ENCODE measurements around the gene MYOG.

The MYOG gene

GRCh38 chr1:203116091-203116820 lies 30.4 kb upstream of the MYOG start:
- H3K4me3 ChIP-seq (ENCODE audit: low read depth in 1 of 5, low read length in 5 of 5): no peak overlapping the region
- H3K4me1 ChIP-seq (ENCODE audit: control insufficient read depth in 5 of 5, insufficient read depth in 5 of 5, low read length in 5 of 5): peaks cover 0 to 4% (median 2%) of the 10 kb centered on the region in 5 donors
- H3K27ac ChIP-seq (ENCODE audit: low read depth, low read length): no peak overlapping the region
- no peaks in the 10 kb centered on the region for H3K9me3 ChIP-seq (ENCODE audit: control insufficient read depth in 5 of 5, low read length in 5 of 5)
- no peak overlapping the region for H3K9ac ChIP-seq (ENCODE audit: low read length in 5 of 5)
- peaks cover 16 to 32% (median 26%) of the 10 kb centered on the region in 5 donors for H3K27me3 ChIP-seq (ENCODE audit: control insufficient read depth in 5 of 5, insufficient read depth in 4 of 5, low read length in 5 of 5)
- no peaks in the 10 kb centered on the region for H3K36me3 ChIP-seq (ENCODE audit: control insufficient read depth in 5 of 5, insufficient read depth in 5 of 5, low read length in 5 of 5)

- H3K4me1 ChIP-seq (ENCODE audit: control insufficient read depth in 5 of 5, insufficient read depth in 5 of 5, low read length in 5 of 5): peaks cover 0 to 4% (median 2%) of the 10 kb centered on the region in 5 donors
- no peaks in the 10 kb centered on the region for H3K36me3 ChIP-seq (ENCODE audit: control insufficient read depth in 5 of 5, insufficient read depth in 5 of 5, low read length in 5 of 5)
- peaks cover 11 to 21% (median 19%) of the 10 kb centered on the region in 5 donors for H3K27me3 ChIP-seq (ENCODE audit: control insufficient read depth in 5 of 5, insufficient read depth in 4 of 5, low read length in 5 of 5)
- H3K9me3 ChIP-seq (ENCODE audit: control insufficient read depth in 5 of 5, low read length in 5 of 5): no peaks in the 10 kb centered on the region
- no peak overlapping the region for H3K9ac ChIP-seq (ENCODE audit: low read length in 5 of 5)
- no peak overlapping the region for H3K27ac ChIP-seq (ENCODE audit: low read depth, low read length)
- H3K4me3 ChIP-seq (ENCODE audit: low read depth in 1 of 5, low read length in 5 of 5): no peak overlapping the region
Observed at GRCh38 chr1:203114202-203114601, 28.4 kb upstream of the MYOG start.

DNA sequence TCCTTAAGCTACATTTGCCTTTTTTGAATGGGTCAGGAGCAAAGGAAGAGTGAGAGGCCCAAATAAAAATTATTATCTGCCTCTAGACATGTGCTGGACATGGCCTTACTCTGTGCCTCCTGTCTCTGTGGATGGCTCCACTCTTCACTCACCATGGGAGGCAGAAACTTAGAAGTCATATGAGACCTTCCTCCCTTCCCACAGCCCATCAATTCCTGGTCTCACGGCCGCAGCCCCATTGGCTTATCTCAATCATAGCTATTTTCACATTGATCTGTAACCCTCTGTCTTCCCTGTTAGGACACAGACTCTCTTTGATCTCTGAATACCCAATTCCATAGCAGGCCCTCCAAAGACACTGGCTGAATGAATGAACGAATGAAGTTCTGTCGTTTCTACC lies 27.5 kb upstream of the MYOG start:
- Histone ChIP-seq H3K9me3 (ENCODE audit: control insufficient read depth in 5 of 5, low read length in 5 of 5) (no peaks in the 10 kb centered on the region), H3K36me3 (ENCODE audit: control insufficient read depth in 5 of 5, insufficient read depth in 5 of 5, low read length in 5 of 5) (no peaks in the 10 kb centered on the region), H3K27ac (ENCODE audit: low read depth, low read length) (no peak overlapping the region), H3K27me3 (ENCODE audit: control insufficient read depth in 5 of 5, insufficient read depth in 4 of 5, low read length in 5 of 5) (peaks cover 9 to 16% (median 11%) of the 10 kb centered on the region in 5 donors), H3K4me1 (ENCODE audit: control insufficient read depth in 5 of 5, insufficient read depth in 5 of 5, low read length in 5 of 5) (peaks cover 0 to 4% (median 2%) of the 10 kb centered on the region in 5 donors), H3K9ac (ENCODE audit: low read length in 5 of 5) (no peak overlapping the region), H3K4me3 (ENCODE audit: low read depth in 1 of 5, low read length in 5 of 5) (no peak overlapping the region)

DNA sequence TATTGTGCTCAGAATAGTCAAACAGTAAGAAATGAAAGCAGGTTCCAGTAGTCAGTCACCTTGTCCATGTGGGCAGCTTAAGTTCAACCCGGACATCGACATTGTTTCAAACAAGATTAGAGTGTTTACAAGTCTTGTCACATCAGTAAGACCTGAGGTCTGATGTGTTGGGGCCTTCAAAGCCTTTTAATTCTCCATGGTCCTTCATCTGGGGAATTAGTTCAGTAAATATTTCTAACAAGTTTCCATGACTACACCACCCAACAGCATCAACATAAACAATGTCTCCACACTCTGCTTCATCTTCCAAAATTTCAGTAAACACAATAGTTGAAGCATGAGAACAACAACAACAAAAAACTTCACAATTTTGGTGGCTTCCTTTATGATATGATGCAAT lies 26.7 kb upstream of the MYOG start:
- Histone ChIP-seq H3K9me3 (ENCODE audit: control insufficient read depth in 5 of 5, low read length in 5 of 5) (no peaks in the 10 kb centered on the region), H3K4me3 (ENCODE audit: low read depth in 1 of 5, low read length in 5 of 5) (no peak overlapping the region), H3K27me3 (ENCODE audit: control insufficient read depth in 5 of 5, insufficient read depth in 4 of 5, low read length in 5 of 5) (peaks cover 7 to 13% (median 10%) of the 10 kb centered on the region in 5 donors), H3K4me1 (ENCODE audit: control insufficient read depth in 5 of 5, insufficient read depth in 5 of 5, low read length in 5 of 5) (peaks cover 0 to under 1% (median 0%) of the 10 kb centered on the region in 5 donors), H3K36me3 (ENCODE audit: control insufficient read depth in 5 of 5, insufficient read depth in 5 of 5, low read length in 5 of 5) (no peaks in the 10 kb centered on the region), H3K9ac (ENCODE audit: low read length in 5 of 5) (no peak overlapping the region), H3K27ac (ENCODE audit: low read depth, low read length) (no peak overlapping the region)

DNA sequence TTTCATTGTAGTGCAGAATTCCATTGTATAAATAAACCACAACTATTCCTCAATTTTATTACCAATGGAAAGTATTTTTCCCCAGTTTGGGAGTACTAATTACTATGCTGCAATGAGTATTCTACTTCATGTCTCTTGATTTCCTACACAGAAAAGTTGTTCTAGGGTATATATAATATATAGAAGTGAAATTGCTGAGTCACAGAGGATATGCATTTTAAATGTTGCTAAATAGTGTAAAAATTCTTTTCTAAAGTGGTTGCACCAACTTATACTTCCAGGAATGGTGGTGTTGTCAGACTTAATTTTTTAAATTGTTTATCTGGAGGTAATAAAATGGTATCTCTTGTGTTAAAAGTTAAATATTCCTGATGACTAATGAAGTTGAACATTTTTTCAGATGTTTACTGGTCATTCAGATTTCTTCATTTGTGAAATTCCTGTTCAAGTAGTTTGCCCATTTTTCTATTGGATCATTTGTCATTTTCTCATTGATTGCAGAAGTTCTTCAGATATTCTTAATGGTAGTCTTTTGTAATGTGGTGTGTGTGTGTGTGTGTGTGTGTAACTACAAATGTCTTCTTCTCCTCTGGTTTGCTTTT lies 19.1 kb upstream of the MYOG start:
- H3K27me3 ChIP-seq (ENCODE audit: control insufficient read depth in 5 of 5, insufficient read depth in 4 of 5, low read length in 5 of 5): peaks cover 0 to 3% (median 0%) of the 10 kb centered on the region in 5 donors
- no peak overlapping the region for H3K9ac ChIP-seq (ENCODE audit: low read length in 5 of 5)
- no peak overlapping the region for H3K4me3 ChIP-seq (ENCODE audit: low read depth in 1 of 5, low read length in 5 of 5)
- peaks cover 0 to 5% (median 0%) of the 10 kb centered on the region in 5 donors for H3K4me1 ChIP-seq (ENCODE audit: control insufficient read depth in 5 of 5, insufficient read depth in 5 of 5, low read length in 5 of 5)
- H3K36me3 ChIP-seq (ENCODE audit: control insufficient read depth in 5 of 5, insufficient read depth in 5 of 5, low read length in 5 of 5): no peaks in the 10 kb centered on the region
- peaks cover 0 to 9% (median 0%) of the 10 kb centered on the region in 5 donors for H3K9me3 ChIP-seq (ENCODE audit: control insufficient read depth in 5 of 5, low read length in 5 of 5)
- no peak overlapping the region for H3K27ac ChIP-seq (ENCODE audit: low read depth, low read length)

DNA sequence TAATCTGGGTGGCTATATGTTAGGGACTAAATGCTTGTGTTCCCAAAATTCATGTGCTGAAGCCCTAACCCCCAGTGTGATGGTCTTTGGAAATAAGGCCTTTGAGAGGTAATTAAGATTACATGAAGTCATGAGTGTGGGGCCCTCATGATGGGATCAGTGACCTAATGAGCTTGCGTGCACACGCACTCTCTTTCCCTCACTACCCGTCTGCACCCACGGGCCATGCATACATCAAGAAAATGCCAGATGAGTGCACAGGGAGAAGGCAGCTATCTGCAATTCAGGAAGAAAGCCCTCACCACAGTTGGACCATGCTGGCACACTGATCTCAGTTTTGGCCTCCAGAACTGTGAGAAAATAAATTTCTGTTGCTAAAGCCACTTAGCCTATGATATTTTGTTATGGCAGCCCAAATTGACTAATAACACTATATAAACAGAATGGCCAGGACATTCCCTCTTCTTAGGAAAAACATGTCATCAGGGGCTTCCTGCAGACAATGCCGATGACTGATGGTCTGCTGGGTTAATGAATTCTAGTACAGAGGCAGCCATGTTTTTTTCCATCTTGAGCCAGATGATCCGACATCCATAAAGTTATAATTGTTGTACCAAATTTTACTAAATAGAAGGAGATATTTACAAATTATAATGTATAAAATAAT lies 18.1 kb upstream of the MYOG start:
- Histone ChIP-seq H3K9me3 (ENCODE audit: control insufficient read depth in 5 of 5, low read length in 5 of 5) (peaks cover 0 to 9% (median 0%) of the 10 kb centered on the region in 5 donors), H3K27ac (ENCODE audit: low read depth, low read length) (no peak overlapping the region), H3K4me1 (ENCODE audit: control insufficient read depth in 5 of 5, insufficient read depth in 5 of 5, low read length in 5 of 5) (peaks cover 0 to 5% (median 0%) of the 10 kb centered on the region in 5 donors), H3K27me3 (ENCODE audit: control insufficient read depth in 5 of 5, insufficient read depth in 4 of 5, low read length in 5 of 5) (peaks cover 0 to 3% (median 0%) of the 10 kb centered on the region in 5 donors), H3K9ac (ENCODE audit: low read length in 5 of 5) (no peak overlapping the region), H3K4me3 (ENCODE audit: low read depth in 1 of 5, low read length in 5 of 5) (no peak overlapping the region), H3K36me3 (ENCODE audit: control insufficient read depth in 5 of 5, insufficient read depth in 5 of 5, low read length in 5 of 5) (no peaks in the 10 kb centered on the region)

GRCh38 chr1:203103216-203103615 lies 17.4 kb upstream of the MYOG start:
- H3K9me3 ChIP-seq (ENCODE audit: control insufficient read depth in 5 of 5, low read length in 5 of 5): peaks cover 0 to 9% (median 0%) of the 10 kb centered on the region in 5 donors
- H3K4me3 ChIP-seq (ENCODE audit: low read depth in 1 of 5, low read length in 5 of 5): no peak overlapping the region
- H3K9ac ChIP-seq (ENCODE audit: low read length in 5 of 5): no peak overlapping the region
- H3K27me3 ChIP-seq (ENCODE audit: control insufficient read depth in 5 of 5, insufficient read depth in 4 of 5, low read length in 5 of 5): peaks cover 0 to 3% (median 0%) of the 10 kb centered on the region in 5 donors
- H3K27ac ChIP-seq (ENCODE audit: low read depth, low read length): no peak overlapping the region
- peaks cover 0 to 5% (median 0%) of the 10 kb centered on the region in 5 donors for H3K4me1 ChIP-seq (ENCODE audit: control insufficient read depth in 5 of 5, insufficient read depth in 5 of 5, low read length in 5 of 5)
- H3K36me3 ChIP-seq (ENCODE audit: control insufficient read depth in 5 of 5, insufficient read depth in 5 of 5, low read length in 5 of 5): no peaks in the 10 kb centered on the region

- Histone ChIP-seq H3K27me3 (ENCODE audit: control insufficient read depth in 5 of 5, insufficient read depth in 4 of 5, low read length in 5 of 5) (peaks cover 0 to 3% (median 0%) of the 10 kb centered on the region in 5 donors), H3K4me1 (ENCODE audit: control insufficient read depth in 5 of 5, insufficient read depth in 5 of 5, low read length in 5 of 5) (peaks cover 0 to 5% (median 0%) of the 10 kb centered on the region in 5 donors), H3K27ac (ENCODE audit: low read depth, low read length) (no peak overlapping the region), H3K4me3 (ENCODE audit: low read depth in 1 of 5, low read length in 5 of 5) (no peak overlapping the region), H3K36me3 (ENCODE audit: control insufficient read depth in 5 of 5, insufficient read depth in 5 of 5, low read length in 5 of 5) (no peaks in the 10 kb centered on the region), H3K9ac (ENCODE audit: low read length in 5 of 5) (no peak overlapping the region), H3K9me3 (ENCODE audit: control insufficient read depth in 5 of 5, low read length in 5 of 5) (peaks cover 0 to 9% (median 0%) of the 10 kb centered on the region in 5 donors)
Observed at GRCh38 chr1:203101813-203102634, 16.2 kb upstream of the MYOG start.

DNA sequence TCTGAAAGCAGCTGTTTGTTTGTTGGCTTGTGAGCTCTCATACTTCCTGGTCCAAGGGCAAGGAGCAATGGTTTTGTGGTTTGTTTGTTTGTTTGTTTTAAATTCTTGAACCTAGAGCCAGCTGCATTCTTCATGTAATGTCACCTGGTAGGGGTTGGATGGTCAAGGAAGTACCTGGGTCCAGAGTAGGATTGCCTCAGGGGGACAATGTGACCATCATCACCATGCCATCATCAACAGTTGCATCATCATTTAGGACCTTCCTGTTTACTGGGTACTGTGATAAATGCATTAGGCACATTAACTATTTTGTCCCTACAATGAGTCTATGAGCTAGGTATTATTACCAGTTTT lies 14.7 kb upstream of the MYOG start:
- H3K9ac ChIP-seq (ENCODE audit: low read length in 5 of 5): no peak overlapping the region
- peaks cover 0 to 5% (median 0%) of the 10 kb centered on the region in 5 donors for H3K4me1 ChIP-seq (ENCODE audit: control insufficient read depth in 5 of 5, insufficient read depth in 5 of 5, low read length in 5 of 5)
- H3K9me3 ChIP-seq (ENCODE audit: control insufficient read depth in 5 of 5, low read length in 5 of 5): peaks cover 0 to 10% (median 6%) of the 10 kb centered on the region in 5 donors
- no peak overlapping the region for H3K27ac ChIP-seq (ENCODE audit: low read depth, low read length)
- peaks cover 0 to 3% (median 0%) of the 10 kb centered on the region in 5 donors for H3K27me3 ChIP-seq (ENCODE audit: control insufficient read depth in 5 of 5, insufficient read depth in 4 of 5, low read length in 5 of 5)
- no peaks in the 10 kb centered on the region for H3K36me3 ChIP-seq (ENCODE audit: control insufficient read depth in 5 of 5, insufficient read depth in 5 of 5, low read length in 5 of 5)
- H3K4me3 ChIP-seq (ENCODE audit: low read depth in 1 of 5, low read length in 5 of 5): no peak overlapping the region

Data from subcutaneous abdominal adipose tissue (tissue), 5 donors.